Measurements from ENCODE around the gene GATA3.

Gene GATA3

GRCh38 chr10:8069108-8069507 is 14.6 kb downstream of the GATA3 start:
- no peak for DNase-seq

GRCh38 chr10:8069627-8070026 is 15.1 kb downstream of the GATA3 start:
- DNase-seq = no peak

GRCh38 chr10:8070440-8070839 is 16.0 kb downstream of the GATA3 start:
- DNase-seq = no peak

- DNase-seq = no peak
Observed at GRCh38 chr10:8071006-8071405, 16.5 kb downstream of the GATA3 start.

GRCh38 chr10:8071666-8072065 is 17.2 kb downstream of the GATA3 start:
- DNase-seq = no peak

- no peak for DNase-seq
Observed at GRCh38 chr10:8072211-8072610, 17.7 kb downstream of the GATA3 start.

GRCh38 chr10:8073691-8074416 is 19.4 kb downstream of the GATA3 start:
- no peak for DNase-seq

- no peak for DNase-seq
Observed at GRCh38 chr10:8074881-8075280, 20.4 kb downstream of the GATA3 start.

- no peak for DNase-seq
Observed at GRCh38 chr10:8075282-8076260, 21.1 kb downstream of the GATA3 start.

- no peak for DNase-seq
Observed at GRCh38 chr10:8076933-8077332, 22.4 kb downstream of the GATA3 start.

- DNase-seq = no peak
Observed at GRCh38 chr10:8078027-8078426, 23.5 kb downstream of the GATA3 start.

- DNase-seq = no peak
Observed at GRCh38 chr10:8079126-8079525, 24.6 kb downstream of the GATA3 start.

GRCh38 chr10:8084799-8085198 is 30.3 kb downstream of the GATA3 start:
- DNase-seq = no peak

GRCh38 chr10:8085251-8085650 is 30.8 kb downstream of the GATA3 start:
- DNase-seq = no peak

- DNase-seq = no peak
Observed at GRCh38 chr10:8086315-8086714, 31.8 kb downstream of the GATA3 start.

- no peak for DNase-seq
Observed at GRCh38 chr10:8088504-8088903, 34.0 kb downstream of the GATA3 start.

GRCh38 chr10:8092428-8092827 is 37.9 kb downstream of the GATA3 start:
- no peak for DNase-seq

GRCh38 chr10:8095959-8096358 is 41.5 kb downstream of the GATA3 start:
- DNase-seq = no peak

GRCh38 chr10:8096931-8097330 is 42.4 kb downstream of the GATA3 start:
- no peak for DNase-seq

GRCh38 chr10:8100366-8100765 is 45.9 kb downstream of the GATA3 start:
- no peak for DNase-seq

GRCh38 chr10:8102708-8103401 is 48.4 kb downstream of the GATA3 start:
- no peak for DNase-seq

- no peak for DNase-seq
Observed at GRCh38 chr10:8103543-8103942, 49.1 kb downstream of the GATA3 start.

GRCh38 chr10:8104005-8104404 is 49.5 kb downstream of the GATA3 start:
- DNase-seq = no peak

All from HCEC 1CT (cell line).